ENCODE data around the gene HOMEZ. TPM values are rescaled to one million over a fixed set of nuclear protein-coding genes. Genes with fewer than 3 reads are reported as not detected.
"Not testable (repeated sequence)": the region's sequence is repeated elsewhere in the genome, so short reads cannot be mapped to it uniquely, and the experiment has no call there.

HOMEZ gene
- total RNA-seq, 2 donors from 2014 or later, result 4.9 to 5.2 TPM

GRCh38 chr14:23294734-23295561 is 9.0 kb upstream of the HOMEZ start:
- intact Hi-C loops (cut with DNase I), result no loop called here
- DNase-seq (ENCODE audit: low spot score), result peak; percentile 69

GRCh38 chr14:23286902-23287479 is 1.1 kb upstream of the HOMEZ start:
- intact Hi-C loops (cut with DNase I), result no loop called here
- DNase-seq (ENCODE audit: low spot score), result peak; percentile 64

- DNase-seq (ENCODE audit: low spot score), result no peak
- intact Hi-C loops (cut with DNase I), result no loop called here
Measured at GRCh38 chr14:23285530-23286019, 357 bp downstream of the HOMEZ start.

GRCh38 chr14:23284654-23285529 is 1.0 kb downstream of the HOMEZ start:
- no peak for DNase-seq (ENCODE audit: low spot score)
- intact Hi-C loops (cut with DNase I), result no loop called here

GRCh38 chr14:23281247-23281646 is 4.7 kb downstream of the HOMEZ start:
- intact Hi-C loops (cut with DNase I), result no loop called here
- DNase-seq (ENCODE audit: low spot score), result no peak

- DNase-seq (ENCODE audit: low spot score); intact Hi-C loops (cut with DNase I): not testable (repeated sequence)
Measured at GRCh38 chr14:23277928-23278327, 8.0 kb downstream of the HOMEZ start.

- intact Hi-C loops (cut with DNase I), result no loop called here
- DNase-seq (ENCODE audit: low spot score), result no peak
Measured at GRCh38 chr14:23277189-23277588, 8.7 kb downstream of the HOMEZ start.

GRCh38 chr14:23275412-23275811 is 10.5 kb downstream of the HOMEZ start:
- intact Hi-C loops (cut with DNase I), result no loop called here
- DNase-seq (ENCODE audit: low spot score), result no peak

GRCh38 chr14:23269193-23269592 is 16.7 kb downstream of the HOMEZ start:
- no peak for DNase-seq (ENCODE audit: low spot score)
- intact Hi-C loops (cut with DNase I), result no loop called here

- intact Hi-C loops (cut with DNase I); DNase-seq (ENCODE audit: low spot score): not testable (repeated sequence)
Measured at GRCh38 chr14:23260849-23261248, 25.1 kb downstream of the HOMEZ start.

GRCh38 chr14:23259426-23259825 is 26.5 kb downstream of the HOMEZ start:
- no peak for DNase-seq (ENCODE audit: low spot score)
- intact Hi-C loops (cut with DNase I), result no loop called here

- intact Hi-C loops (cut with DNase I), result no loop called here
- DNase-seq (ENCODE audit: low spot score), result no peak
Measured at GRCh38 chr14:23258256-23258655, 27.7 kb downstream of the HOMEZ start.

- intact Hi-C loops (cut with DNase I), result no loop called here
- no peak for DNase-seq (ENCODE audit: low spot score)
Measured at GRCh38 chr14:23252420-23253333, 33.3 kb downstream of the HOMEZ start.

GRCh38 chr14:23252006-23252405 is 33.9 kb downstream of the HOMEZ start:
- intact Hi-C loops (cut with DNase I), result no loop called here
- DNase-seq (ENCODE audit: low spot score), result no peak

GRCh38 chr14:23249824-23250223 is 36.1 kb downstream of the HOMEZ start:
- no peak for DNase-seq (ENCODE audit: low spot score)
- intact Hi-C loops (cut with DNase I), result no loop called here

- intact Hi-C loops (cut with DNase I), result no loop called here
- no peak for DNase-seq (ENCODE audit: low spot score)
Measured at GRCh38 chr14:23248601-23249000, 37.3 kb downstream of the HOMEZ start.

- intact Hi-C loops (cut with DNase I), result no loop called here
- no peak for DNase-seq (ENCODE audit: low spot score)
Measured at GRCh38 chr14:23245282-23245681, 40.6 kb downstream of the HOMEZ start.

- no peak for DNase-seq (ENCODE audit: low spot score)
- intact Hi-C loops (cut with DNase I), result no loop called here
Measured at GRCh38 chr14:23243066-23243465, 42.9 kb downstream of the HOMEZ start.

- intact Hi-C loops (cut with DNase I), result no loop called here
- DNase-seq (ENCODE audit: low spot score), result no peak
Measured at GRCh38 chr14:23242076-23242475, 43.9 kb downstream of the HOMEZ start.

Data from posterior vena cava (tissue), 2 donors.